ENCODE data around the gene CIZ1. TPM values are rescaled to one million over a fixed set of nuclear protein-coding genes. Genes with fewer than 3 reads are reported as not detected.
"Not testable (repeated sequence)": the region's sequence is repeated elsewhere in the genome, so short reads cannot be mapped to it uniquely, and the experiment has no call there.

CIZ1 gene
- total and polyA plus RNA-seq, 10 of the 15 experiments (the other 5 are each of a cell fraction or from before 2014, with no cell fraction given), result 1.8 to 91.6 (median 35.4) TPM

- 13% methylated on average over 10 of the region's 12 CpGs for WGBS (ENCODE audit: insufficient coverage, insufficient replicate concordance, low lambda C conversion rate, missing lambda C conversion rate)
- H3K4me2 ChIP-seq (ENCODE audit: control insufficient read depth, insufficient read depth); H3K9ac ChIP-seq (ENCODE audit: control insufficient read depth, insufficient read depth, low read length); H3K27ac ChIP-seq (ENCODE audit: control insufficient read depth, insufficient read depth); H3K9me3 ChIP-seq (replicated peaks; ENCODE audit: control insufficient read depth, insufficient read depth, low read length); BruUV-seq (replicated peaks); RAD21 ChIA-PET (ENCODE audit: unreplicated experiment); ATAC-seq; DNase-seq (ENCODE audit: low read depth, low spot score); H3K4me3 ChIP-seq; FAIRE-seq; H3K36me3 ChIP-seq (ENCODE audit: control insufficient read depth in 2 of 2, insufficient read depth in 2 of 2, low read length in 1 of 2); H4K20me1 ChIP-seq (ENCODE audit: control insufficient read depth, insufficient read depth); SMC1A ChIA-PET (ENCODE audit: uncharacterized antibody, unreplicated experiment); H3K27me3 ChIP-seq (replicated peaks in 1 of 2; ENCODE audit: control insufficient read depth in 2 of 2, insufficient read depth in 2 of 2, low read length in 1 of 2); H2AFZ ChIP-seq (ENCODE audit: control insufficient read depth, low read depth, low read length); in situ Hi-C loops (cut with MboI): not testable (repeated sequence)
- TF ChIP-seq CREM (IDR thresholded peaks at IDR 0.05; ENCODE audit: low read depth), result 0 out of 2 replicates have a peak, but pooled peaks have one; percentile 15
- Histone ChIP-seq H3K79me2 (ENCODE audit: control insufficient read depth, insufficient read depth, low read length) (peaks cover 25% of the 10 kb centered on the region), H3K4me1 (ENCODE audit: control insufficient read depth, insufficient read depth, low read length) (peaks cover 14% of the 10 kb centered on the region; the same call in 1 of the 2 replicates)
- intact Hi-C loops (cut with micrococcal nuclease; ENCODE audit: unreplicated experiment), result loop anchor here (5.0 kb wide), 2 partner anchors 212 to 343 kb away; partner anchors contain the start of genes CDK9 and SLC27A4
- CTCF ChIA-PET, result interaction anchor here (7.4 kb wide), 1 partner anchor 14 kb away, joined by 84 read pairs; no protein-coding TSS in a partner anchor
- POLR2A ChIA-PET, result interaction anchor here (0.6 kb wide), 1 partner anchor 175 kb away, joined by 3 read pairs; no protein-coding TSS in a partner anchor
These were observed 61.3 kb downstream of the CIZ1 start for GRCh38 chr9:128129976-128130590.

GRCh38 chr9:128128836-128129590 is 62.4 kb downstream of the CIZ1 start:
- Histone ChIP-seq H3K79me2 (ENCODE audit: control insufficient read depth, insufficient read depth, low read length) (peaks cover 32% of the 10 kb centered on the region), H3K4me1 (ENCODE audit: control insufficient read depth, insufficient read depth, low read length) (peaks cover 14% of the 10 kb centered on the region; the same call in 1 of the 2 replicates), H4K20me1 (ENCODE audit: control insufficient read depth, insufficient read depth) (no peaks in the 10 kb centered on the region), H3K4me2 (ENCODE audit: control insufficient read depth, insufficient read depth) (peak overlapping the region; percentile 79), H3K27ac (ENCODE audit: control insufficient read depth, insufficient read depth) (peak overlapping the region; percentile 99; the same call in 1 of the 2 replicates), H3K36me3 (ENCODE audit: control insufficient read depth in 2 of 2, insufficient read depth in 2 of 2, low read length in 1 of 2) (peaks cover 0 to 7% of the 10 kb centered on the region in 2 experiments; a peak in 2 of 4 replicates), H3K27me3 (replicated peaks in 1 of 2; ENCODE audit: control insufficient read depth in 2 of 2, insufficient read depth in 2 of 2, low read length in 1 of 2) (no peaks in the 10 kb centered on the region; a peak in 2 of 4 replicates), H3K9me3 (replicated peaks; ENCODE audit: control insufficient read depth, insufficient read depth, low read length) (no peaks in the 10 kb centered on the region), H3K9ac (ENCODE audit: control insufficient read depth, insufficient read depth, low read length) (peak overlapping the region; percentile 98; the same call in 1 of the 2 replicates), H2AFZ (ENCODE audit: control insufficient read depth, low read depth, low read length) (peak overlapping the region; percentile 99), H3K4me3 (peak overlapping the region; percentile 88)
- 36% methylated on average over 29 of the region's 29 CpGs for WGBS (ENCODE audit: insufficient coverage, insufficient replicate concordance, low lambda C conversion rate, missing lambda C conversion rate)
- no peak for ATAC-seq
- SMC1A ChIA-PET (ENCODE audit: uncharacterized antibody, unreplicated experiment), result interaction anchor here (1.4 kb wide), 1 partner anchor 11 kb away, joined by 6 read pairs; no protein-coding TSS in a partner anchor
- POLR2A ChIA-PET, result interaction anchor here (0.5 to 1.5 kb wide), 9 partner anchors 9 to 1365 kb away, joined by 3 to 10 read pairs (median 3); no protein-coding TSS in a partner anchor
- in situ Hi-C loops (cut with MboI) (no loop called here), intact Hi-C loops (cut with micrococcal nuclease; ENCODE audit: unreplicated experiment) (loop anchor here (5.0 kb wide), 2 partner anchors 213 to 342 kb away; partner anchors contain the start of genes CDK9 and SLC27A4)
- TF ChIP-seq EZH2 (IDR thresholded peaks at IDR 0.05; ENCODE audit: borderline replicate concordance, control insufficient read depth, low read depth, low read length), result no peak
- TF ChIP-seq ASH2L (IDR thresholded peaks at IDR 0.05; ENCODE audit: borderline replicate concordance, low read depth), result no peak
- no peak for TF ChIP-seq MYC (IDR thresholded peaks at IDR 0.05; ENCODE audit: insufficient read depth, insufficient read length, insufficient replicate concordance, low read length, severe bottlenecking)
- no peak for TF ChIP-seq ESRRA (IDR thresholded peaks at IDR 0.05; ENCODE audit: low read length)
- TF ChIP-seq POLR2AphosphoS2 (IDR thresholded peaks at IDR 0.05; ENCODE audit: low read depth, low read length), result no peak
- no peak for TF ChIP-seq SMARCA5 (IDR thresholded peaks at IDR 0.05)
- no peak for TF ChIP-seq ATF3 (IDR thresholded peaks at IDR 0.05; ENCODE audit: borderline replicate concordance, extremely low read depth, low read depth, low read length)
- no peak for TF ChIP-seq SIN3A (IDR thresholded peaks at IDR 0.05; ENCODE audit: low read depth, low read length)
- TF ChIP-seq BRCA1 (IDR thresholded peaks at IDR 0.05; ENCODE audit: low read depth, low read length), result no peak
- no peak for TF ChIP-seq GABPA (IDR thresholded peaks at IDR 0.05; ENCODE audit: low read depth)
- no peak for DNase-seq (ENCODE audit: low read depth, low spot score)
- BruUV-seq (replicated peaks), result TSS peak; percentile 88
- RAD21 ChIA-PET (ENCODE audit: unreplicated experiment), result interaction anchor here (0.6 to 1.4 kb wide), 10 partner anchors 11 to 394 kb away, joined by 3 to 8 read pairs (median 4); partner anchors contain the start of genes GOLGA2, NAIF1, SWI5 and TOR2A
- CTCF ChIA-PET, result interaction anchor here (0.6 to 7.4 kb wide), 12 partner anchors 13 to 186 kb away, joined by 3 to 84 read pairs (median 3); no protein-coding TSS in a partner anchor
- FAIRE-seq, result no peak
